Measurements from ENCODE around the gene DHFR. TPM values are rescaled to one million over a fixed set of nuclear protein-coding genes. Genes with fewer than 3 reads are reported as not detected.

DHFR gene
- total and polyA plus RNA-seq, 9 donors = 28.0 to 52.0 (median 34.5) TPM

DNA sequence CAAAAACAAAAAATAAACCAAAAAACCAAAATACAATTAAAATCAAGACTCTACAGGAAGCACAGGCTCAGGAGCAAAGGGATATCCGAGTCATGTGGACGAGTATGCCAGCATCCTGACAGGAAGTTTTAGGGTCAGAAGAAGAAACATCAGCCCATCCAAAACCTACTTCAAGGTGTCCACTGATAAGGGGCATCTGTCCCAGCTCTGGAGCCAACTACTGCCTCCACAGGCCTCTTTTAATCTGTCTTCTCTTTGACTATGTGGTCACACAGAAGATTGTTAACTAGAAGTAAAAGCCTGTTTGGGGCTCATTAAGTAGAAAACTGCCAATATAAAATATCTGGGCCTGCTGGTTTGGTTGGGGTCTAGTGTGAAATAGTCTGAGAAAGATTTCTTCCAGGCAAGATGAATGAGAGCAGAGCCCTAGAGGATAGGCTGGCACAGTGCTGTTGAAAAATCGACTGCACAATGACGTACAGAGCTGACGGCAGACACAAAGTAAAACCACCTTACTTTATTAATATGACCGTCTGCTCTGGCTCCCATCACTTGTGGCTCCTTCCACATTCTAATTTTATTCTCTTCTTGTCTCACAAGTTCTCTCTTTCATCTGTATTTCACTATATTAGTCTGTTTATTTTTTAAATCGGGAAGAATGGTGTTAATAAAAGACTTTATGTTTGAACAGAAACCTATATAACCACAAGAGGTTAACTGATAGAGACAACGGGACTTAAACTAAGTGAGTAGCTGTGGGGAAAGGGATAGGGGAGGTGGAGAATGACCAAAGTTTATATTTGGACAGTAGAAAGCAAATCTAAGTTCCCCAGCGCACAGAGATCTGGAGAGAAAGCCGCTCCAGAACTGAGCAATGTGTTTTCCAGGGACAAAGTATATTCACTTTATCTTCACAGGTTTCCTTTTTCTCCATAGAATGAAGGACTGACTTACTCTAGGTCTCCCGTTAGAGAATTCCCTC, 23.2 kb downstream of the DHFR start:
- WGBS (ENCODE audit: insufficient coverage) = 92% methylated on average over 5 of the region's 11 CpGs

DNA sequence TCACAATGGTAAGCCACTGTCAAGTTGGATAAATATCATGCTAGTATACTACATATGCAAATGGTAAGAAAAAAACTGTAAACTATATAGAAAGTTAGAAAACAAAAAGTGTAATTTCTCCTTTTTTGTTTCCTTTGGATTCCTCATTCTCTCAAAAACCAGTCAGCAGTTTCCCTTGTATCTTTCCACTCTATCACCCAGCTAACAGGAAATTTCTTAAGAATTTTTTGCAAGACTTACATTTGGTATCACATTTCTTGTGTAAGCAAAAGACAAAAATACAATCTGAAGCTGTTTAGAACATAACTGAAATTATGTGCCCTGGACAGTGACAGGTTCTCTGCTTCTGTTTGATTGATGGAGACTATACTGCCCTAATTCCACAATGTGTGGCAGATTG, 25.5 kb downstream of the DHFR start:
- peaks cover 8% of the 10 kb centered on the region for H3K36me3 ChIP-seq (ENCODE audit: control insufficient read depth, insufficient read depth, low read length)
- H3K4me1 ChIP-seq (ENCODE audit: control insufficient read depth, insufficient read depth, low read length) = no peaks in the 10 kb centered on the region
- no peaks in the 10 kb centered on the region for H3K9me3 ChIP-seq (replicated peaks; ENCODE audit: control insufficient read depth, low read depth, low read length)
- no peaks in the 10 kb centered on the region for H3K27me3 ChIP-seq (ENCODE audit: control insufficient read depth, insufficient read depth, low read length)
- H3K4me3 ChIP-seq (ENCODE audit: low read length) = no peak overlapping the region
- no peak overlapping the region for H3K27ac ChIP-seq (ENCODE audit: low read length)
- peak; percentile 56 for DNase-seq

More for the DNA sequence above, 23.2 kb downstream of the DHFR start:
- H3K36me3 ChIP-seq (ENCODE audit: control insufficient read depth, insufficient read depth, low read length) = peaks cover 11% of the 10 kb centered on the region
- no peaks in the 10 kb centered on the region for H3K9me3 ChIP-seq (replicated peaks; ENCODE audit: control insufficient read depth, low read depth, low read length)
- no peak overlapping the region for H3K27ac ChIP-seq (ENCODE audit: low read length)
- H3K4me3 ChIP-seq (ENCODE audit: low read length) = no peak overlapping the region
- no peak for DNase-seq
- no peaks in the 10 kb centered on the region for H3K4me1 ChIP-seq (ENCODE audit: control insufficient read depth, insufficient read depth, low read length)
- H3K27me3 ChIP-seq (ENCODE audit: control insufficient read depth, insufficient read depth, low read length) = no peaks in the 10 kb centered on the region

DNA sequence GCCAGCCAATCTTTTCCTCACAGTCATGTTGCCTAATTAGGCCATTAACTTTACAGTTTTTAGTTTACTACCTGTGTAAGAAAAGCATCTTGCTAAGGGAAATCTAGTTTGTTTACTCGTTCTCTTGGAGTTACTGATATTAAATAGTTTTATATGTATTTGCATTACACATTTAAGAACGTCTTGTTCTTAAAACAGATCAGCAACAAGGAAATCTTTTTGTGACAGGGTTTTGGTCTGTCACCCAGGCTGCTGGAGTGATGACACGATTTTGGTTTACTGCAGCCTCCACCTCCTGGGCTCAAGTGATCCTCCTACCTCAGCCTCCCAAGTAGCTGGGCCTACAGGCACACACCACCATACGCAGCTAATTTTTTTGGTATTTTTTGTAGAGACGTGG, 29.6 kb downstream of the DHFR start:
- no peak overlapping the region for H3K27ac ChIP-seq (ENCODE audit: low read length)
- H3K4me3 ChIP-seq (ENCODE audit: low read length) = no peak overlapping the region
- peaks cover 5% of the 10 kb centered on the region for H3K36me3 ChIP-seq (ENCODE audit: control insufficient read depth, insufficient read depth, low read length)
- no peaks in the 10 kb centered on the region for H3K4me1 ChIP-seq (ENCODE audit: control insufficient read depth, insufficient read depth, low read length)
- no peaks in the 10 kb centered on the region for H3K27me3 ChIP-seq (ENCODE audit: control insufficient read depth, insufficient read depth, low read length)
- DNase-seq = no peak
- WGBS (ENCODE audit: insufficient coverage) = 58% methylated on average over 2 of the region's 5 CpGs
- H3K9me3 ChIP-seq (replicated peaks; ENCODE audit: control insufficient read depth, low read depth, low read length) = no peaks in the 10 kb centered on the region

DNA sequence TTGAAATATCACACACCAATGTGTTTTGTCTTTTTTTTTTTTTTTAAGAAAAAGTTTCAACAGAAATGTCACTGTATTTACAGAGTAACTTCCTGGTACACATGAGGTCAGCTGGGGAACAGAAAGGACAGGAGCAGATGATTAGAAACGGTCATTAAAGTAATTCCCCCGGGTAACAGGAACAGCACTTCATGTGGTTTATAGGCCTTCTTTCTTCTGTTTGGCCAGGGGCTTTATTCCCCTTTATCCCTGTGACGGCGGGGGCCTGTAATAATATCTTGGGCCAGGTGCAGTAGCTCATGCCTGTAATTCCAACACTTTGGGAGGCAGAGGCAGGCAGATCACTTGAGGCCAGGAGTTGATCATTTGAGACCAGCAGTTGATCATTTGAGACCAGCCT, 30.8 kb downstream of the DHFR start:
- Histone ChIP-seq H3K4me1 (ENCODE audit: control insufficient read depth, insufficient read depth, low read length) (no peaks in the 10 kb centered on the region), H3K27me3 (ENCODE audit: control insufficient read depth, insufficient read depth, low read length) (no peaks in the 10 kb centered on the region), H3K9me3 (replicated peaks; ENCODE audit: control insufficient read depth, low read depth, low read length) (no peaks in the 10 kb centered on the region), H3K27ac (ENCODE audit: low read length) (no peak overlapping the region), H3K4me3 (ENCODE audit: low read length) (no peak overlapping the region), H3K36me3 (ENCODE audit: control insufficient read depth, insufficient read depth, low read length) (no peaks in the 10 kb centered on the region)
- WGBS (ENCODE audit: insufficient coverage) = 13% methylated on average over 4 of the region's 4 CpGs
- peak; percentile 18 for DNase-seq

DNA sequence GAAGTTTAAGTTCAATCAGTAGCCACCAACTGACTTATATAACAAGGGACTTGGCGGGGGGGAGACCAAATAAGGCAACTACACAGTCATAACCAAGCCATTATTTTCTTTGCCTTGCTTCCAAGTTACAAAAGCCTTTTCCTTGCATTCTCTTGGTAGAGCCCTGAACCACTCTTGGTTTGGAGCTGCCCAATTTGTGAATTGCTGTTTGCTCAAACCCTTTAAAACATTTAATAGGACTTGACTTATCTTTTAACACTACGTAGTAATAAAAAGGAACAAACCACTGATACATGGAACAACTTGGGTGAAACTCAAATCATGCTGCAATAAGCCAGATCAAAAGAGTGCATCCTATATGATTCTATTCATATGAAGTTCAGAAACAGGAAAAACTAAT, 32.0 kb downstream of the DHFR start:
- Histone ChIP-seq H3K36me3 (ENCODE audit: control insufficient read depth, insufficient read depth, low read length) (no peaks in the 10 kb centered on the region), H3K27ac (ENCODE audit: low read length) (no peak overlapping the region), H3K9me3 (replicated peaks; ENCODE audit: control insufficient read depth, low read depth, low read length) (no peaks in the 10 kb centered on the region), H3K4me1 (ENCODE audit: control insufficient read depth, insufficient read depth, low read length) (no peaks in the 10 kb centered on the region), H3K27me3 (ENCODE audit: control insufficient read depth, insufficient read depth, low read length) (no peaks in the 10 kb centered on the region), H3K4me3 (ENCODE audit: low read length) (no peak overlapping the region)
- no peak for DNase-seq
- WGBS (ENCODE audit: insufficient coverage) = 100% methylated on average over 1 of the region's 2 CpGs

DNA sequence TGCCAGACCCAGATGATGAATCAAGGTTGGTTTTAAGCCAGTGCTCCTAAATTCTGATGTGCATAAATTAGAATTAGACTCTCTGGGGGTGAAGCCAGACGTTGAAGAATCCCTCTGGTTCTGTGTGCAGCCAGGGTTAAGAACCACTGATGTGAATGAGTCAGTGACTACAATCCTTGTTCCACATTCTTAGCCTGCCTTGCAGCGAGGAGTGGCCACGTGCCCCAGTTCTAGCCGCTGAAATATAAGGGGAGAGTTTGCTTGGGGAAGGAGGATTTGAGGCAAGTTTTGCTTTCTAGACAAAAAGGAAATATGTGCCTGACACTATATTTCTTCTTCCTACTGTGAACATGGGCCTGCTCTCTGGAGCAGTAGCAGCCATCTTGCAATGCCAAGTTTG, 34.6 kb downstream of the DHFR start:
- 33% methylated on average over 1 of the region's 4 CpGs for WGBS (ENCODE audit: insufficient coverage)

DNA sequence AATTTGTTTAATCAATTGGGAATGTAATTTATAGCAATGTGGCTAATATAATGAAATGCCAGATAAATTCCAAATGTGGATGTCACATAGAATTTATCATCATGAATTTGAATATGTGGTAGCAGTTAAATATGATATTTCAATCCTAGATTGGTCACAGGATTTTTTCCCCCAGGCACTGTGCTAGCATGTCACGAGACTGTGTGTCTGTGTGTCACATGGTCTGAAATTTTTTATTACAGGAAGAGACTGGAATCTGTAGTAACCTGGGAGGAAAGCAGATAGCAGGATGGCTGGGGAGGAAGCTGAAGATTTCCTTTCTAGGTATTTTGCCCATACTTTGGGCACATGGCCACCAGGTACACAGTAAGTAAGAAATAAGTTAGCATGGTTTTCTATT, 35.7 kb downstream of the DHFR start:
- H3K36me3 ChIP-seq (ENCODE audit: control insufficient read depth, insufficient read depth, low read length) = no peaks in the 10 kb centered on the region
- no peaks in the 10 kb centered on the region for H3K9me3 ChIP-seq (replicated peaks; ENCODE audit: control insufficient read depth, low read depth, low read length)
- DNase-seq = no peak
- H3K27me3 ChIP-seq (ENCODE audit: control insufficient read depth, insufficient read depth, low read length) = no peaks in the 10 kb centered on the region
- no peak overlapping the region for H3K4me3 ChIP-seq (ENCODE audit: low read length)
- whole genome bisulfite sequencing (ENCODE audit: insufficient coverage) = no CpG with 5 or more reads among the region's 1 CpG
- H3K4me1 ChIP-seq (ENCODE audit: control insufficient read depth, insufficient read depth, low read length) = no peaks in the 10 kb centered on the region
- H3K27ac ChIP-seq (ENCODE audit: low read length) = no peak overlapping the region

More for the DNA sequence above, 34.6 kb downstream of the DHFR start:
- H3K4me3 ChIP-seq (ENCODE audit: low read length) = no peak overlapping the region
- no peak overlapping the region for H3K27ac ChIP-seq (ENCODE audit: low read length)
- no peaks in the 10 kb centered on the region for H3K36me3 ChIP-seq (ENCODE audit: control insufficient read depth, insufficient read depth, low read length)
- H3K9me3 ChIP-seq (replicated peaks; ENCODE audit: control insufficient read depth, low read depth, low read length) = no peaks in the 10 kb centered on the region
- peak; percentile 17 for DNase-seq
- no peaks in the 10 kb centered on the region for H3K4me1 ChIP-seq (ENCODE audit: control insufficient read depth, insufficient read depth, low read length)
- no peaks in the 10 kb centered on the region for H3K27me3 ChIP-seq (ENCODE audit: control insufficient read depth, insufficient read depth, low read length)

DNA sequence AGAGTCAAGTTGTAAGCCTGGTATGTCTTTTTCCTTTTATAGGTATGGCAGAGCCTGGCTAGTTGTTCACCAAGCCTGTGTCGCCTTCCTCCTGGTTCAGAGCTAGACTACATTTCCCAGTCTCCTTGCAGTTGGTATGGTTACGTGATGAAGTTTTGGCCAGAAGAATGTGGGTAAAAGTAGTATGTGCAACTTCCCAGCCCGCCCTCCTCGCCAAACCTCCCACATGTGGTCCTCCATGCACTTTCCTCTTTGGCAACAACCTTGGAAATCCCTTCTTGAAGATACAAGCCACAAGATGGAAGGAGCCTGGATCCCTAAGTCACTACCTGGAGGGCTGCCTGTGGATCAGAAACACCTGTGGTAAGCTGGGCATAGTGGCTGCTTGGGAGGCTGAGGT, 36.3 kb downstream of the DHFR start:
- no CpG with 5 or more reads among the region's 4 CpGs for WGBS (ENCODE audit: insufficient coverage)
- H3K4me3 ChIP-seq (ENCODE audit: low read length) = no peak overlapping the region
- H3K27ac ChIP-seq (ENCODE audit: low read length) = no peak overlapping the region
- DNase-seq = no peak
- no peaks in the 10 kb centered on the region for H3K9me3 ChIP-seq (replicated peaks; ENCODE audit: control insufficient read depth, low read depth, low read length)
- H3K27me3 ChIP-seq (ENCODE audit: control insufficient read depth, insufficient read depth, low read length) = no peaks in the 10 kb centered on the region
- H3K4me1 ChIP-seq (ENCODE audit: control insufficient read depth, insufficient read depth, low read length) = no peaks in the 10 kb centered on the region
- no peaks in the 10 kb centered on the region for H3K36me3 ChIP-seq (ENCODE audit: control insufficient read depth, insufficient read depth, low read length)

DNA sequence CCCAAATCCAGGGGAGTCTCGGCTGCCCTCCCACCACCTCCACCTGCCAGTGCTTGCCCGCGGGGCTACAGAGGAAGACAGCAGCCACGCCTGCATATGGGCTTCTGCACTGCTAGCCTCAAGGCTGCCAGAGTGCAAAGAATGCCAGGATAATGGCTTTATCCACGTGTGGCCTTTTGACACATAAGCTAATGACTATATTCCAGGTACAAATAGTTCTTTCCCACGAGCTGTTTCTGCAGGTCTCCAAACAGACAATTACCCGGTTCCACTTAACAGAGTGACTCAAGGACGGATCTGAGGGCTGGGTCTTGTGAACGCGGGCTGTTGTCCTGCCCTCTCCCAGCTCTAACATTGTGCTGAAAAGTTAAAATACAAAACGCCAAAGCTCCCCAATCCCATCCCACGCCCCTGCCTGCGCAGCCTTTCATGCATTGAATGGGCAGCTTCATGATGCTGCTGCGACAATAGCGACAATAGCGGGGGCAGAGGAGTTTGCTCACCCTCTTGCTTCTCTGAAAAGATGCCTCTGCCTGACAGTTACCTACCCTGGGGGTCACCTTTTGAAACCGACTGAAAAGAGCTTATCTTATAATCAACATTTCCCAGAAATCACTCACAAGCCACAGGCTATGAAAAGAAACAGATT, 39.4 kb downstream of the DHFR start:
- Histone ChIP-seq H3K4me3 (ENCODE audit: low read length) (no peak overlapping the region), H3K4me1 (ENCODE audit: control insufficient read depth, insufficient read depth, low read length) (no peaks in the 10 kb centered on the region), H3K27ac (ENCODE audit: low read length) (no peak overlapping the region), H3K36me3 (ENCODE audit: control insufficient read depth, insufficient read depth, low read length) (no peaks in the 10 kb centered on the region), H3K9me3 (replicated peaks; ENCODE audit: control insufficient read depth, low read depth, low read length) (no peaks in the 10 kb centered on the region), H3K27me3 (ENCODE audit: control insufficient read depth, insufficient read depth, low read length) (no peaks in the 10 kb centered on the region)
- DNase-seq = no peak
- WGBS (ENCODE audit: insufficient coverage) = 80% methylated on average over 16 of the region's 17 CpGs

DNA sequence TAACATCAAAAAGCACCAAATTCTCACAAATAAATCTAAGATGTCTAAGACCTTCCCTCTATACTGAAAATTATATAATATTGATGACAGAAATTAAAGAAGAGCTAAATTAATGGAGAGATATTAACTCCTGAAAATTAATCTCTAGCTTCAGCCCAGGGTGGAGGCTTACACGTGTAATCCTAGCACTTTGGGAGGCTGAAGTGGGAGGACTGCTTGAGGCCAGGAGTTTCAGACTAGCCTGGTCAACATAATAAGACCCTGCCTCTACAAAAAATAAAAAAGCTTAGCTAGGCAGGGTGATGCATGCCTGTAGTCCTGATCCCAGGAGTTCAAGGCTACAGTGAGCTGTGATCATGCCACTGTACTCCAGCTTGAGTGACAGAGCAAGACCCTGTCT, 45.1 kb downstream of the DHFR start:
- no peak overlapping the region for H3K4me3 ChIP-seq (ENCODE audit: low read length)
- DNase-seq = no peak
- no peaks in the 10 kb centered on the region for H3K4me1 ChIP-seq (ENCODE audit: control insufficient read depth, insufficient read depth, low read length)
- H3K36me3 ChIP-seq (ENCODE audit: control insufficient read depth, insufficient read depth, low read length) = no peaks in the 10 kb centered on the region
- H3K9me3 ChIP-seq (replicated peaks; ENCODE audit: control insufficient read depth, low read depth, low read length) = no peaks in the 10 kb centered on the region
- no peak overlapping the region for H3K27ac ChIP-seq (ENCODE audit: low read length)
- no peaks in the 10 kb centered on the region for H3K27me3 ChIP-seq (ENCODE audit: control insufficient read depth, insufficient read depth, low read length)
- WGBS (ENCODE audit: insufficient coverage) = no CpG with 5 or more reads among the region's 1 CpG
